ENCODE results near the gene NCK2. TPM values are rescaled to one million over a fixed set of nuclear protein-coding genes. Genes with fewer than 3 reads are reported as not detected.

NCK2 gene
- total and polyA plus RNA-seq, 7 donors, result 36.4 to 59.9 (median 52.0) TPM

- no peaks in the 10 kb centered on the region for H3K36me3 ChIP-seq
- no peaks in the 10 kb centered on the region for H3K9me3 ChIP-seq
- TF ChIP-seq POLR2A (IDR thresholded peaks at IDR 0.05) (no peak), CTCF (IDR thresholded peaks at IDR 0.05) (no peak), POLR2AphosphoS5 (IDR thresholded peaks at IDR 0.05) (no peak), EP300 (IDR thresholded peaks at IDR 0.05) (no peak)
- H3K27ac ChIP-seq, result no peak overlapping the region
- H3K4me1 ChIP-seq, result peaks cover 0 to 54% (median 40%) of the 10 kb centered on the region in 4 donors
- no peak for DNase-seq
- intact Hi-C loops (cut with DNase I), result no loop called here
- H3K27me3 ChIP-seq, result no peaks in the 10 kb centered on the region
- 55 to 83% methylated on average over 11 of the region's 11 CpGs for WGBS, 2 donors
- no peak overlapping the region for H3K4me3 ChIP-seq
These were observed 31.3 kb downstream of the NCK2 start for GRCh38 chr2:105775809-105776559.

- Histone ChIP-seq H3K36me3 (no peaks in the 10 kb centered on the region), H3K27me3 (no peaks in the 10 kb centered on the region), H3K9me3 (no peaks in the 10 kb centered on the region), H3K4me1 (peaks cover 0 to 53% (median 42%) of the 10 kb centered on the region in 4 donors), H3K4me3 (no peak overlapping the region), H3K27ac (no peak overlapping the region)
- DNase-seq, result no peak
- intact Hi-C loops (cut with DNase I), result no loop called here
- 66 to 79% methylated on average over 5 of the region's 5 CpGs for WGBS, 2 donors
- no peak for TF ChIP-seq CTCF (IDR thresholded peaks at IDR 0.05)
- no peak for TF ChIP-seq EP300 (IDR thresholded peaks at IDR 0.05)
- TF ChIP-seq POLR2AphosphoS5 (IDR thresholded peaks at IDR 0.05), result no peak
- TF ChIP-seq POLR2A (IDR thresholded peaks at IDR 0.05), result no peak
These were observed 31.8 kb downstream of the NCK2 start for GRCh38 chr2:105776560-105776928.

- H3K9me3 ChIP-seq, result no peaks in the 10 kb centered on the region
- H3K27ac ChIP-seq, result no peak overlapping the region
- no peaks in the 10 kb centered on the region for H3K36me3 ChIP-seq
- TF ChIP-seq EP300 (IDR thresholded peaks at IDR 0.05) (no peak), POLR2A (IDR thresholded peaks at IDR 0.05) (no peak), POLR2AphosphoS5 (IDR thresholded peaks at IDR 0.05) (no peak), CTCF (IDR thresholded peaks at IDR 0.05) (no peak)
- H3K4me1 ChIP-seq, result peaks cover 0 to 50% (median 41%) of the 10 kb centered on the region in 4 donors
- no peak for DNase-seq
- 74 to 88% methylated on average over 13 of the region's 13 CpGs for WGBS, 2 donors
- H3K27me3 ChIP-seq, result no peaks in the 10 kb centered on the region
- H3K4me3 ChIP-seq, result no peak overlapping the region
- intact Hi-C loops (cut with DNase I), result no loop called here
These were observed 32.3 kb downstream of the NCK2 start for GRCh38 chr2:105777031-105777482.

GRCh38 chr2:105777506-105778055 is 32.9 kb downstream of the NCK2 start:
- no peaks in the 10 kb centered on the region for H3K27me3 ChIP-seq
- H3K27ac ChIP-seq, result no peak overlapping the region
- no peaks in the 10 kb centered on the region for H3K36me3 ChIP-seq
- TF ChIP-seq EP300 (IDR thresholded peaks at IDR 0.05) (no peak), CTCF (IDR thresholded peaks at IDR 0.05) (no peak), POLR2AphosphoS5 (IDR thresholded peaks at IDR 0.05) (no peak), POLR2A (IDR thresholded peaks at IDR 0.05) (no peak)
- H3K4me1 ChIP-seq, result peaks cover 0 to 45% (median 38%) of the 10 kb centered on the region in 4 donors
- 72 to 86% methylated on average over 9 of the region's 9 CpGs for WGBS, 2 donors
- intact Hi-C loops (cut with DNase I), result no loop called here
- no peaks in the 10 kb centered on the region for H3K9me3 ChIP-seq
- DNase-seq, result no peak
- H3K4me3 ChIP-seq, result no peak overlapping the region

Data from sigmoid colon (tissue), 7 donors.